ENCODE results near the gene KDM4C. TPM values are rescaled to one million over a fixed set of nuclear protein-coding genes. Genes with fewer than 3 reads are reported as not detected.

Gene KDM4C
- total and polyA plus RNA-seq, 2 of the 8 experiments (the other 6 are each of a cell fraction or from before 2014, with no cell fraction given): 13.0 to 26.1 TPM

- H3K14ac ChIP-seq (ENCODE audit: insufficient read length): no peak overlapping the region
- H3K4me3 ChIP-seq (ENCODE audit: extremely low read depth in 1 of 4, insufficient read depth in 2 of 4, low read depth in 3 of 4, low read length in 4 of 4): no peak overlapping the region
- H3K79me1 ChIP-seq (ENCODE audit: low read depth, low read length): no peaks in the 10 kb centered on the region; the same call in 1 of the 2 replicates
- no peaks in the 10 kb centered on the region for H3K9me3 ChIP-seq (ENCODE audit: insufficient read depth in 2 of 2, low read depth in 1 of 2, low read length in 1 of 2)
- H2AFZ ChIP-seq (ENCODE audit: low read length): no peak overlapping the region
- H2BK5ac ChIP-seq (ENCODE audit: low read depth, low read length): no peak overlapping the region
- H4K91ac ChIP-seq (replicated peaks; ENCODE audit: insufficient read length, low read length): no peak overlapping the region
- H3K23me2 ChIP-seq (ENCODE audit: low read depth, low read length): no peaks in the 10 kb centered on the region
- no peak overlapping the region for H3K9ac ChIP-seq (replicated peaks in 1 of 4; ENCODE audit: extremely low read depth in 1 of 4, low read depth in 3 of 4, low read length in 3 of 4)
- H2BK20ac ChIP-seq (ENCODE audit: low read length): no peak overlapping the region
- TF ChIP-seq, protein P1, sequence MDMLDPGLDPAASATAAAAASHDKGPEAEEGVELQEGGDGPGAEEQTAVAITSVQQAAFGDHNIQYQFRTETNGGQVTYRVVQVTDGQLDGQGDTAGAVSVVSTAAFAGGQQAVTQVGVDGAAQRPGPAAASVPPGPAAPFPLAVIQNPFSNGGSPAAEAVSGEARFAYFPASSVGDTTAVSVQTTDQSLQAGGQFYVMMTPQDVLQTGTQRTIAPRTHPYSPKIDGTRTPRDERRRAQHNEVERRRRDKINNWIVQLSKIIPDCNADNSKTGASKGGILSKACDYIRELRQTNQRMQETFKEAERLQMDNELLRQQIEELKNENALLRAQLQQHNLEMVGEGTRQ (IDR thresholded peaks at IDR 0.05; ENCODE audit: low read length): no peak
- H2BK12ac ChIP-seq (ENCODE audit: low read depth, low read length): no peak overlapping the region
- no peak overlapping the region for H3K56ac ChIP-seq (replicated peaks; ENCODE audit: insufficient read length, low read depth, low read length)
- no peak overlapping the region for H3K23ac ChIP-seq (ENCODE audit: insufficient read length)
- H3K27me3 ChIP-seq (replicated peaks in 1 of 4; ENCODE audit: control insufficient read depth in 3 of 4, extremely low read depth in 1 of 4, insufficient read depth in 3 of 4, low read length in 3 of 4): no peaks in the 10 kb centered on the region
- H3K4me2 ChIP-seq (ENCODE audit: insufficient read depth in 1 of 2, low read depth in 2 of 2, low read length in 2 of 2): no peak overlapping the region
- no peak overlapping the region for H4K8ac ChIP-seq (ENCODE audit: extremely low read depth, insufficient read depth, low read length)
- POLR2A ChIA-PET (ENCODE audit: partially characterized antibody): interaction anchor here (0.7 kb wide), 1 partner anchor 283 kb away, joined by 3 read pairs; no protein-coding TSS in a partner anchor
- no peak overlapping the region for H2BK15ac ChIP-seq (ENCODE audit: low read length)
- no peaks in the 10 kb centered on the region for H3K79me2 ChIP-seq (ENCODE audit: control insufficient read depth in 1 of 2, insufficient read depth in 2 of 2, low read length in 2 of 2)
- peaks cover 0 to 2% of the 10 kb centered on the region in 2 experiments for H4K20me1 ChIP-seq (replicated peaks in 1 of 2; ENCODE audit: control insufficient read depth in 1 of 2, insufficient read depth in 2 of 2, low read length in 2 of 2)
- H3K4me1 ChIP-seq (replicated peaks in 1 of 4; ENCODE audit: control insufficient read depth in 3 of 4, insufficient read depth in 4 of 4, low read length in 3 of 4): no peaks in the 10 kb centered on the region
- no peak overlapping the region for H4K5ac ChIP-seq (ENCODE audit: insufficient read length, low read depth, low read length)
- no peak overlapping the region for H2AK5ac ChIP-seq (ENCODE audit: low read depth, low read length)
- H3K36me3 ChIP-seq (ENCODE audit: control insufficient read depth in 2 of 4, insufficient read depth in 4 of 4, low read length in 3 of 4): peaks cover 0 to 2% (median 0%) of the 10 kb centered on the region in 4 experiments; a peak in 2 of 8 replicates
- no peak overlapping the region for H3K27ac ChIP-seq (ENCODE audit: low read depth, low read length)
- no peak for DNase-seq (ENCODE audit: low read depth in 1 of 2, low spot score in 2 of 2)
- CTCF ChIA-PET (ENCODE audit: partially characterized antibody): no interaction called here
- no peak overlapping the region for H2BK120ac ChIP-seq (replicated peaks; ENCODE audit: low read depth, low read length)
- 88% methylated on average over 4 of the region's 4 CpGs; no CpG with 5 or more reads in 1 of the 2 experiments for WGBS, 2 experiments (ENCODE audit: extremely low coverage in 1 of 2, insufficient coverage in 1 of 2, insufficient read length in 1 of 2, insufficient replicate concordance in 2 of 2, low coverage in 1 of 2, low lambda C conversion rate in 2 of 2, missing lambda C conversion rate in 1 of 2)
- H3K18ac ChIP-seq (ENCODE audit: extremely low read depth, low read length): no peak overlapping the region
- H3K4ac ChIP-seq (replicated peaks; ENCODE audit: insufficient read length, low read depth, low read length): no peak overlapping the region
- FAIRE-seq: no peak
Observed at GRCh38 chr9:7123743-7124142, 366.0 kb downstream of the KDM4C start.

All from H1 (cell line).